HEK293 (cell line): ENCODE results near the gene CCDC8.

ENCODE experiments used
- CTCF ChIA-PET: fragments of 350-600 bp; formaldehyde crosslinking; extraction: SDS; loops from one replicate; lab custom pipeline; 2021; ENCODE audit warnings: antibody characterized with exemption; lab: Yijun Ruan, JAX
- POLR2A ChIA-PET: fragments of 300-600 bp; formaldehyde crosslinking; extraction: SDS; loops from one replicate; lab custom pipeline; 2020; ENCODE audit warnings: antibody characterized with exemption, inconsistent platforms; lab: Yijun Ruan, JAX
- H3K27ac ChIP-seq: fragments of 200-500 bp; sonication (Bioruptor generic); 2 replicates; pipeline ENCODE4 v1.5.1; 2014; ENCODE audit warnings: low read depth, low read length, control low read depth, inconsistent platforms; ENCODE audit errors: extremely low read depth
- H3K36me3 ChIP-seq, 2 experiments: fragments of 200-500 bp in 1 of 2; sonication (Bioruptor generic) in 1 of 2; 1 replicate in 1 of 2; 2 replicates in 1 of 2; pipeline ENCODE4 v1.5.1; 2014 to 2017; ENCODE audit warnings: inconsistent platforms in 2 of 2, low read length in 2 of 2; ENCODE audit not compliant: control insufficient read depth in 2 of 2, insufficient read depth in 1 of 2
- H3K4me1 ChIP-seq: fragments of 200-500 bp; sonication (Bioruptor generic); 2 replicates; pipeline ENCODE4 v1.5.1; 2014; ENCODE audit warnings: mild to moderate bottlenecking, low read length, inconsistent platforms; ENCODE audit not compliant: control insufficient read depth, insufficient read depth
- H3K4me3 ChIP-seq: 2 replicates; pipeline ENCODE4 v1.5.1; 2011; ENCODE audit warnings: low read depth, mild to moderate bottlenecking, control low read depth, low read length, moderate library complexity
- H3K9me3 ChIP-seq: fragments of 200-500 bp; sonication (Bioruptor generic); 2 replicates; pipeline ENCODE4 v1.5.1; 2014; ENCODE audit warnings: low read depth, low read length, inconsistent platforms; ENCODE audit not compliant: control insufficient read depth, insufficient read depth
- BCL11A ChIP-seq: fragments of 450-650 bp; formaldehyde crosslinking; IDR thresholded peaks from 2 replicates; pipeline ENCODE4 v1.5.1; 2016; ENCODE audit warnings: low read depth, missing biosample characterization, missing genetic modification characterization
- IKZF3 ChIP-seq: fragments of 450-650 bp; IDR thresholded peaks from 2 replicates; pipeline ENCODE4 v1.5.0; 2018; ENCODE audit warnings: missing biosample characterization, mild to moderate bottlenecking, missing genetic modification characterization, moderate library complexity
- KLF17 ChIP-seq: fragments of 450-650 bp; formaldehyde crosslinking; IDR thresholded peaks from 2 replicates; pipeline ENCODE4 v1.5.1; 2016; ENCODE audit warnings: missing biosample characterization, missing genetic modification characterization
- OSR2 ChIP-seq: fragments of 450-650 bp; formaldehyde crosslinking; IDR thresholded peaks from 2 replicates; pipeline ENCODE4 v1.5.1; 2016; ENCODE audit warnings: missing biosample characterization, missing genetic modification characterization
- PRDM1 ChIP-seq: fragments of 450-650 bp; formaldehyde crosslinking; IDR thresholded peaks from 2 replicates; pipeline ENCODE4; 2016; ENCODE audit warnings: missing biosample characterization, missing genetic modification characterization
- PRDM6 ChIP-seq: fragments of 450-650 bp; formaldehyde crosslinking; IDR thresholded peaks from 2 replicates; pipeline ENCODE4 v1.5.1; 2017; ENCODE audit warnings: missing biosample characterization, missing genetic modification characterization
- ZNF112 ChIP-seq: fragments of 450-650 bp; formaldehyde crosslinking; IDR thresholded peaks from 2 replicates; pipeline ENCODE4 v1.5.0; 2017; ENCODE audit warnings: missing biosample characterization, missing genetic modification characterization
- ZNF18 ChIP-seq: fragments of 450-650 bp; formaldehyde crosslinking; IDR thresholded peaks from 2 replicates; pipeline ENCODE4 v1.5.1; 2016; ENCODE audit warnings: missing biosample characterization, missing genetic modification characterization
- ZNF214 ChIP-seq: fragments of 450-650 bp; formaldehyde crosslinking; IDR thresholded peaks from 2 replicates; pipeline ENCODE4 v1.5.1; 2017; ENCODE audit warnings: missing biosample characterization, mild to moderate bottlenecking, missing genetic modification characterization, borderline replicate concordance
- ZNF239 ChIP-seq: fragments of 450-650 bp; formaldehyde crosslinking; IDR thresholded peaks from 2 replicates; pipeline ENCODE4 v1.5.1; 2016; ENCODE audit warnings: missing biosample characterization, missing genetic modification characterization
- ZNF274 ChIP-seq, 2 experiments: fragments of 200-500 bp in 1 of 2; fragments of 450-650 bp in 1 of 2; sonication (Bioruptor generic) in 1 of 2; formaldehyde crosslinking in 1 of 2; IDR thresholded peaks; 2 replicates each; pipeline versions ENCODE4 v1.5.1 to v1.6.1; 2014 to 2016; ENCODE audit warnings: borderline replicate concordance in 1 of 2, inconsistent platforms in 1 of 2, low read length in 1 of 2, missing biosample characterization in 1 of 2, missing genetic modification characterization in 1 of 2
- ZNF354C ChIP-seq: fragments of 450-650 bp; formaldehyde crosslinking; IDR thresholded peaks from 2 replicates; pipeline ENCODE4 v1.5.1; 2016; ENCODE audit warnings: missing biosample characterization, missing genetic modification characterization, low read depth, borderline replicate concordance
- ZNF544 ChIP-seq: fragments of 450-650 bp; formaldehyde crosslinking; IDR thresholded peaks from 2 replicates; pipeline ENCODE4 v1.5.0; 2017; ENCODE audit warnings: missing biosample characterization, missing genetic modification characterization
- ZNF555 ChIP-seq: fragments of 450-650 bp; formaldehyde crosslinking; conservative IDR thresholded peaks from 2 replicates; pipeline ENCODE4 v1.5.1; 2017; ENCODE audit warnings: missing biosample characterization, mild to moderate bottlenecking, missing genetic modification characterization, inconsistent platforms
- ZNF558 ChIP-seq: fragments of 450-650 bp; formaldehyde crosslinking; IDR thresholded peaks from 2 replicates; pipeline ENCODE4 v1.5.1; 2016; ENCODE audit warnings: missing biosample characterization, missing genetic modification characterization
- ZNF560 ChIP-seq: fragments of 450-650 bp; formaldehyde crosslinking; IDR thresholded peaks from 2 replicates; pipeline ENCODE4 v1.5.1; 2017; ENCODE audit warnings: missing biosample characterization, missing genetic modification characterization, borderline replicate concordance
- ZNF610 ChIP-seq: fragments of 450-650 bp; formaldehyde crosslinking; IDR thresholded peaks from 2 replicates; pipeline ENCODE4 v1.5.1; 2016; ENCODE audit warnings: missing biosample characterization, missing genetic modification characterization, borderline replicate concordance
- ZNF747 ChIP-seq: fragments of 450-650 bp; formaldehyde crosslinking; IDR thresholded peaks from 2 replicates; pipeline ENCODE4 v1.5.1; 2016; ENCODE audit warnings: missing biosample characterization, missing genetic modification characterization

The CCDC8 gene

GRCh38 chr19:46449228-46449627, 35.9 kb upstream of the CCDC8 start:
- POLR2A ChIA-PET = no interaction called here
- no peak overlapping the region for H3K4me3 ChIP-seq
- no peak overlapping the region for H3K27ac ChIP-seq
- H3K4me1 ChIP-seq = no peaks in the 10 kb centered on the region
- no peak for TF ChIP-seq ZNF239
- TF ChIP-seq BCL11A (tag by site-specific recombination) = no peak
- no peak for TF ChIP-seq ZNF18 (tag by site-specific recombination)
- TF ChIP-seq PRDM1 = no peak
- TF ChIP-seq ZNF747 (tag by site-specific recombination) = no peak
- no peak for TF ChIP-seq KLF17 (tag by site-specific recombination)
- TF ChIP-seq ZNF610 (tag by site-specific recombination) = no peak
- no peak for TF ChIP-seq ZNF555
- no peaks in the 10 kb centered on the region for H3K36me3 ChIP-seq
- CTCF ChIA-PET = interaction anchor here (1.0 kb wide), 1 partner anchor 102 kb away, joined by 5 read pairs; no protein-coding TSS in a partner anchor
- H3K9me3 ChIP-seq = no peaks in the 10 kb centered on the region

- Histone ChIP-seq H3K9me3 (no peaks in the 10 kb centered on the region), H3K4me1 (no peaks in the 10 kb centered on the region), H3K27ac (no peak overlapping the region), H3K36me3 (no peaks in the 10 kb centered on the region), H3K4me3 (no peak overlapping the region)
- ChIA-PET POLR2A (interaction anchor here (0.6 kb wide), 1 partner anchor 356 kb away, joined by 3 read pairs; no protein-coding TSS in a partner anchor), CTCF (interaction anchor here (0.6 to 1.0 kb wide), 2 partner anchors 53 to 101 kb away, joined by 5 read pairs; no protein-coding TSS in a partner anchor)
- no peak for TF ChIP-seq IKZF3 (tag by site-specific recombination)
- no peak for TF ChIP-seq KLF17 (tag by site-specific recombination)
- TF ChIP-seq ZNF558 (tag by site-specific recombination) = no peak
- TF ChIP-seq ZNF274 (IDR thresholded peaks at IDR 0.05; ENCODE audit: low read length) = no peak
- no peak for TF ChIP-seq ZNF274 (tag by site-specific recombination; IDR thresholded peaks at IDR 0.05; ENCODE audit: borderline replicate concordance)
- TF ChIP-seq ZNF544 (tag by site-specific recombination) = no peak
- no peak for TF ChIP-seq OSR2 (tag by site-specific recombination)
- TF ChIP-seq ZNF560 (tag by site-specific recombination) = no peak
- TF ChIP-seq ZNF214 = no peak
- TF ChIP-seq PRDM6 (tag by site-specific recombination) = no peak
- TF ChIP-seq ZNF112 (tag by site-specific recombination) = no peak
- no peak for TF ChIP-seq ZNF354C (tag by site-specific recombination)
Measured at GRCh38 chr19:46448601-46449000, 35.2 kb upstream of the CCDC8 start.
